ENCODE data around the gene ZNF639.

Gene ZNF639

GRCh38 chr3:179321668-179322285 is 1.1 kb upstream of the ZNF639 start:
- no peak for DNase-seq

GRCh38 chr3:179323197-179324110 is 623 bp downstream of the ZNF639 start:
- peak; percentile 28 to 50 (median 39) for DNase-seq

- DNase-seq: no peak
Measured at GRCh38 chr3:179324270-179324754, 1.5 kb downstream of the ZNF639 start.

- DNase-seq: no peak
Measured at GRCh38 chr3:179330438-179330837, 7.6 kb downstream of the ZNF639 start.

- DNase-seq: no peak
Measured at GRCh38 chr3:179332240-179332639, 9.4 kb downstream of the ZNF639 start.

GRCh38 chr3:179333084-179333483 is 10.3 kb downstream of the ZNF639 start:
- DNase-seq: no peak

- DNase-seq: no peak
Measured at GRCh38 chr3:179336345-179336929, 13.6 kb downstream of the ZNF639 start.

- DNase-seq: peak; percentile 52 to 77 (median 62)
Measured at GRCh38 chr3:179347345-179348194, 24.7 kb downstream of the ZNF639 start, which contains the start of gene MFN1. Gene MFN1 (plus strand): TSS chr3:179347709. CDS start chr3:179348852, 1,143 bp downstream.

GRCh38 chr3:179348325-179349013 is 25.6 kb downstream of the ZNF639 start:
- DNase-seq: no peak

GRCh38 chr3:179355996-179356395 is 33.2 kb downstream of the ZNF639 start:
- DNase-seq: no peak

GRCh38 chr3:179363332-179363731 is 40.5 kb downstream of the ZNF639 start:
- no peak for DNase-seq

GRCh38 chr3:179369621-179370020 is 46.8 kb downstream of the ZNF639 start:
- no peak for DNase-seq

GRCh38 chr3:179373938-179374337 is 51.1 kb downstream of the ZNF639 start:
- no peak for DNase-seq

GRCh38 chr3:179375091-179375999 is 52.5 kb downstream of the ZNF639 start:
- no peak for DNase-seq

GRCh38 chr3:179376474-179376873 is 53.6 kb downstream of the ZNF639 start:
- DNase-seq: no peak

Measured in activated naive CD4-positive, alpha-beta T cell (primary cell).